Endothelial cell (in vitro differentiated cells): Measurements from ENCODE around the gene EXD1. TPM values are rescaled to one million over a fixed set of nuclear protein-coding genes. Genes with fewer than 3 reads are reported as not detected.

ENCODE experiments used
- DNase-seq: peaks from one replicate; pipeline ENCODE4 v3.0.0; 2021; ENCODE audit warnings: low spot score
- H3K27ac Mint-ChIP-seq: one replicate; pipeline ENCODE4 v1.8.0; 2021; ENCODE audit warnings: mixed read lengths, inconsistent platforms; ENCODE audit not compliant: unreplicated experiment
- H3K27me3 Mint-ChIP-seq: one replicate; pipeline ENCODE4 v1.8.0; 2021; ENCODE audit warnings: mild to moderate bottlenecking, moderate library complexity, mixed read lengths, inconsistent platforms; ENCODE audit not compliant: unreplicated experiment
- H3K36me3 Mint-ChIP-seq: one replicate; pipeline ENCODE4 v1.8.0; 2021; ENCODE audit warnings: mild to moderate bottlenecking, low read depth, mixed read lengths, inconsistent platforms; ENCODE audit not compliant: unreplicated experiment
- H3K4me1 Mint-ChIP-seq: one replicate; pipeline ENCODE4 v1.8.0; 2021; ENCODE audit warnings: mild to moderate bottlenecking, mixed read lengths, inconsistent platforms; ENCODE audit not compliant: unreplicated experiment
- H3K4me3 Mint-ChIP-seq: one replicate; pipeline ENCODE4 v1.8.0; 2021; ENCODE audit warnings: mild to moderate bottlenecking, mixed read lengths, inconsistent platforms; ENCODE audit not compliant: unreplicated experiment
- H3K9me3 Mint-ChIP-seq: one replicate; pipeline ENCODE4 v1.8.0; 2021; ENCODE audit warnings: mixed read lengths, inconsistent platforms; ENCODE audit not compliant: unreplicated experiment
- CTCF ChIP-seq: fragments of 200-600 bp; sonication (generic); IDR thresholded peaks from one replicate; pipeline ENCODE4 v1.5.0; 2021; ENCODE audit warnings: antibody characterized with exemption; ENCODE audit not compliant: unreplicated experiment
- total RNA-seq: library from RNA; stranded (reverse); fragmentation: NEBNext Ultra II Directional; extraction: Animal tissue kit (Norgen Biotek cat#: 25700); gene quantifications from one replicate; pipeline ENCODE4 v1.2.1, GENCODE V29; 2021; ENCODE audit not compliant: unreplicated experiment

The EXD1 gene
- total RNA-seq, 1 donor from 2014 or later, result not detected

- Mint-ChIP-seq H3K27me3 (no peaks in the 10 kb centered on the region), H3K4me1 (peaks cover 11% of the 10 kb centered on the region), H3K9me3 (no peaks in the 10 kb centered on the region), H3K27ac (peak overlapping the region; percentile 78), H3K4me3 (no peak overlapping the region), H3K36me3 (no peaks in the 10 kb centered on the region)
- no peak for TF ChIP-seq CTCF
- DNase-seq, result no peak
Observed at GRCh38 chr15:41183581-41183980, 47.0 kb downstream of the EXD1 start.

GRCh38 chr15:41182266-41182665, 48.3 kb downstream of the EXD1 start:
- no peak for TF ChIP-seq CTCF
- DNase-seq, result no peak
- Mint-ChIP-seq H3K36me3 (no peaks in the 10 kb centered on the region), H3K27ac (no peak overlapping the region), H3K9me3 (no peaks in the 10 kb centered on the region), H3K27me3 (no peaks in the 10 kb centered on the region), H3K4me3 (no peak overlapping the region), H3K4me1 (peaks cover 11% of the 10 kb centered on the region)

GRCh38 chr15:41180206-41180789, 50.3 kb downstream of the EXD1 start:
- no peak for DNase-seq
- no peaks in the 10 kb centered on the region for H3K27me3 Mint-ChIP-seq
- H3K9me3 Mint-ChIP-seq, result no peaks in the 10 kb centered on the region
- no peak overlapping the region for H3K27ac Mint-ChIP-seq
- H3K4me3 Mint-ChIP-seq, result no peak overlapping the region
- no peaks in the 10 kb centered on the region for H3K36me3 Mint-ChIP-seq
- peaks cover 11% of the 10 kb centered on the region for H3K4me1 Mint-ChIP-seq
- no peak for TF ChIP-seq CTCF

- no peaks in the 10 kb centered on the region for H3K9me3 Mint-ChIP-seq
Observed at GRCh38 chr15:41169781-41170180, 60.8 kb downstream of the EXD1 start.

More at GRCh38 chr15:41169781-41170180, 60.8 kb downstream of the EXD1 start:
- H3K27me3 Mint-ChIP-seq, result no peaks in the 10 kb centered on the region
- no peak for TF ChIP-seq CTCF
- H3K36me3 Mint-ChIP-seq, result no peaks in the 10 kb centered on the region
- H3K4me3 Mint-ChIP-seq, result no peak overlapping the region
- no peak for DNase-seq
- no peak overlapping the region for H3K27ac Mint-ChIP-seq
- H3K4me1 Mint-ChIP-seq, result no peaks in the 10 kb centered on the region
